DND-41 (cell line): ENCODE measurements around the gene GARNL3.

Experiments
- EZH2 ChIP-seq: IDR thresholded peaks from 3 replicates; pipeline ENCODE4 v1.6.1; 2012; ENCODE audit warnings: borderline replicate concordance, low read depth, mild to moderate bottlenecking, moderate library complexity, low read length, inconsistent platforms; ENCODE audit not compliant: severe bottlenecking
- TF ChIP-seq, protein P1 (sequence below): IDR thresholded peaks from 2 replicates; pipeline ENCODE4 v1.5.1; 2012; ENCODE audit warnings: borderline replicate concordance, low read length, moderate library complexity, mild to moderate bottlenecking; ENCODE audit not compliant: poor library complexity, severe bottlenecking; ENCODE audit errors: extremely low read depth

DNA sequence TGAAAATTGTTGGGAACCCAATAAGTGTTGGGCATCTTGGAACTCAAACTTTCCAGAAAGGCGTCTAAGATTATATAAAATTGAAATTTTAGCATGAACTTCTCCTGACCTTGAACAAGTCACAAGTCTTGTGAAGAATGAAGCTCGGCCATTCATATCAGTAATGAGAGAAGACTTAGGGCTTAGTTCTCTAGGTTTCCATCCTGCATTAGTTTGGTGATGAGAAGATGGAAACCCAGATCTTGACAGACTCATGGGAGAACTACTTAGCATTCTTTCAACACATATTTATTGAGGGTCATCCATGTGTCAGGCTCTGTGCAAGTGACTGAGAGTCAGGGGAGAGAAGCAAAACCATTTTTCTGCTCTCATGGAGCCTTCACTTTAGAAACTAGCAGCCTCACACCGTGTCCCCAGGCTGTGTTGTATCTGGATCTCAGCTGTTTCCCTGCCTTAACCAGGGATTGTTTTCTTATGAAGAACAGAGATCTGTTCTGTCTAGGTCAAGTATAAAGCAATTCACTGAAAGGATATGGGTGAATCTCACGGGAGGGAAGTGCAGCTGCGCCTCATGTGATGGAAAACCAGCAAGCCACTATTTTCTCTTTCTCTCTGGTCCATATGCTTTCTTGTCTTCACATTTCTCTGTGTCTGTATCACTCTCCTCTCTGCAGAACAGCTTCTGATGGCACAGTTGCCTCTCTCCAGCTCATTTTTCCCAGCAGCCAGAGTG is 3.4 kb downstream of the GARNL3 start:
- TF ChIP-seq, protein P1, sequence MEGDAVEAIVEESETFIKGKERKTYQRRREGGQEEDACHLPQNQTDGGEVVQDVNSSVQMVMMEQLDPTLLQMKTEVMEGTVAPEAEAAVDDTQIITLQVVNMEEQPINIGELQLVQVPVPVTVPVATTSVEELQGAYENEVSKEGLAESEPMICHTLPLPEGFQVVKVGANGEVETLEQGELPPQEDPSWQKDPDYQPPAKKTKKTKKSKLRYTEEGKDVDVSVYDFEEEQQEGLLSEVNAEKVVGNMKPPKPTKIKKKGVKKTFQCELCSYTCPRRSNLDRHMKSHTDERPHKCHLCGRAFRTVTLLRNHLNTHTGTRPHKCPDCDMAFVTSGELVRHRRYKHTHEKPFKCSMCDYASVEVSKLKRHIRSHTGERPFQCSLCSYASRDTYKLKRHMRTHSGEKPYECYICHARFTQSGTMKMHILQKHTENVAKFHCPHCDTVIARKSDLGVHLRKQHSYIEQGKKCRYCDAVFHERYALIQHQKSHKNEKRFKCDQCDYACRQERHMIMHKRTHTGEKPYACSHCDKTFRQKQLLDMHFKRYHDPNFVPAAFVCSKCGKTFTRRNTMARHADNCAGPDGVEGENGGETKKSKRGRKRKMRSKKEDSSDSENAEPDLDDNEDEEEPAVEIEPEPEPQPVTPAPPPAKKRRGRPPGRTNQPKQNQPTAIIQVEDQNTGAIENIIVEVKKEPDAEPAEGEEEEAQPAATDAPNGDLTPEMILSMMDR: no peak
- no peak for TF ChIP-seq EZH2
